ENCODE results near the gene FGFR2.

FGFR2 gene

DNA sequence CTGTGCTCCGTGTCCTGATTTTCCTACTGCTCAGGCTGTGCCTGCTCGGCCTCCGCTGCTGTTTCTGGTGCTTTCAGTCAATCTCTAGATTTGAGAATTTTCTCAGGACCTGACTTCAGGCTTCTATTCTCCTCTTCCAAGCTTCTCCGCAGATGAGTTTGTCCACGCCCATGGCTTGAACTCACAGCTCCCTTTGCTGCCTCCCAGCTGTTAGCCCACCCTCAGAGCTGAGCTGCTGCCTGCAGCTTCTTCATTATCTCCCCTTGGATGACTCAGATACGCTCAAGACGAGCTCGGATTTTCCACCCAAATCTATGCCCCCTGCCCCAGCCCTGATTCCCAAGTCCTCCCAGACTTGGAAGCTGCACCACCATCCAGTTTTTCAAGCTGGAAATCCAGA, 104.7 kb downstream of the FGFR2 start:
- no peak for DNase-seq (ENCODE audit: low read depth in 2 of 2)

DNA sequence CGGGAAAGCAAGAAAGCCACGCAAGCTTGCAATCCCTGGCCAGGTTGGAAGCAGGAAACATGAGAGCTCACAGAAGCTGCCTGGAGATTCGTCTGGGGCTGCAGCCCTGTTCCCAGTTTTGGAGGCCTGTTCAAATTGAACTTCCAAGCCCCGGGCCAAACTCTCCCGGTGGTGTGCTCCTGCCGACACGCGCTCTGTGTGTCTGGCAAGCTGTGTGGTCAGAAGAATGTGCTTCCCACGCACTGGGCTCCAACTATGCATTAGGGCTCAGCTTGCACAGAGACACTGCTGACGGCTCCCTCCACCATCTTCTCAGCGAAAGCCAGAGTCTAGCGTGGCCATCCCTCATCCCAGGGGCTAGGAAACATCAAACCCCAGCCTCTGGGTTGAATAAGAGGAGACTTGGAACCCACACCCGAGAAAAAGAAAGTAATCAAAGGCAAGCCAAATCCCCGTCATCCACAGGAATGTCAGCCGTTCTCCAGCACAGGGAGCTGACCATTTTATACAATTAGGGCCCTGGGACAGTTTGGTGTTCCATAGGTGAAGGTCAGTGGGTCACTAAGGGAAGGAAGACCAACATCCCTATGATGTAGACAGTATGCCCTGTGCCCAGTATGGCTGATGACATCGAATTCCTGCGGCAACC, 107.2 kb downstream of the FGFR2 start:
- DNase-seq (ENCODE audit: low read depth in 2 of 2) = no peak

DNA sequence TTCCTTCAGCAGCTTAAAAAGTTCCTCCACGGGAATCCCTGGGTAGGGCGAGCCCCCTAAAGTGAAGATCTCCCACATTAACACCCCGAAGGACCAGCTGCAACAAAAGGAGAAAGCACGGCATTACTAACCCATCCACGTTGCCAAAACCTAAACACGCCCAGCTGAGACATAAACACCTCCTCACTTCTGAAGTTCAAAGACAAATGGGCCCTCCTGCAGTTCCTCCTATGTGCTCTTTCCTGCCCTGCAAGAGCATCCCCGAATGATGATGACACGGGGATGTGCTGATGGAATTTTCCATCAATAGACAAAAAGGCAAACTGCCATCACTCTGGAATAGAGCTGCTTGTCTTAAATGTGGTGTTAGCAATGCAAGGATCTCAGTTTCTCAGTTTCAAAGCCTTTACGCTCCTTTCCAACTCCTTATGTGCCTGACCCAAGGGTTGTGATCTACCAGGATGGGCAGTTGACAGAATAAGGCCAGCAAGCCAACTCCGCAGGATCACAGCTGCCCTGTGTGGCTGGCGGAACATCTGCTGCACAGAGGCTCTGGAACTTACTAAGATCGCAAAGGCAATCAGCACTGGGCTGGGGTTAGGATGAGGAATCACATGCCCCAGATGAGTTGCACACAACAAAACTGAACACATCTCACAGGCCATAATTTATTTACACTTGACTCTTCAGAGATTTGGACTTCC, 112.7 kb downstream of the FGFR2 start:
- no peak for DNase-seq (ENCODE audit: low read depth in 2 of 2)

DNA sequence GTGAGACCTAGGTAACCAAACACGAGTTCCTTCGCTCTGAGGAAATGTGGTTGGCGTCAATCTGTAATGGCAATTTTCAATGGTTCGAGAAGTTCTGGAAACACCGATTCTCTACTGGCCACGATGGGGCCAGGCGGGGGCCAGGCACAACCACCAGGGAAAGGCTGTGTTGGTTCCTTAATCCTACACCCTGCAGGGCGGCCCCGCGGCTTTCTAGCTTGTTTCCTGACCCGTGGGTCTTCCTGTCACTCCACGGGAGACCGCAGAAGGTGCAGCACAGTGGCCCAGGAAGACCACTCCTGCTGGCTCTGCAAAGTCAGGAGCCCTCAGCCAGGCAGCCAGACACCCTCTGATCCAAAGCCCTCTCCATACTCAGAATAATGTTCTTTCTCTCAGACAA, 113.4 kb downstream of the FGFR2 start:
- DNase-seq (ENCODE audit: low read depth in 2 of 2) = no peak

DNA sequence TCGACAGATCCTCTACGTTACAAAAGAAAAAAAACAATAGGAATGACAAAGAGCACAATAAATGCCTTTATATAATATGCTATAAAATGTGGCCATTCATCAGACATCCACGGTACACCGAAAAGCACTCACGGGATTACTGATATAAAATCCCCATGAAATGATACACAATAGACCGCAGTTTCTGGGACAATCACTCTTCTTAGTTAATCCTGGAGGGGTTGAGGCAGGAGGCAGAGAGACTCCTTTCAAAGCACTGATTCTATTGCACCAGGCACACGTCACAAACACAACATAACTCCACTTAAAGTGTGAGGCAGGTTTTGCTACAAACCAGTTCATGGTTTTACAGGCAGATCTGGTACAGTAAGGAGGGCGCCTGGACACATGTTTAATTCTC, 113.8 kb downstream of the FGFR2 start:
- DNase-seq (ENCODE audit: low read depth in 2 of 2) = no peak

DNA sequence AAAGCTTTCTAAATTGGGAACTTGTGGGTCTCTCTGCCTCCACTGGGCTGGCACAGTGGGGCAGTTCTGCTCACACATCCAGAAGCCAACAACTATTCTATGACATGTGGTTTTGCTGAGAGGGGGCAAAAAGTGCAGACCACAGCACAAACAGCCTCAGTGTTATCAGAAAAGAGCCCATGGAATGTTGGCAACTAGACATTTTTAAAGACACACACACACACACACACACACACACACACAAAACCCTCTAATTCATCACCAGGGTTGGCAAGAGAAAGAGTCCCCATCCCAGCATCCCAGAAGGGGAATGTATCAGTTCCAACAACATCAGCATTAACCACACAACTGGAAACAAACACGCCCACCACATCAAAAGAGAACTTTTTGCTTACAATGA, 117.1 kb downstream of the FGFR2 start:
- DNase-seq (ENCODE audit: low read depth in 2 of 2) = no peak

DNA sequence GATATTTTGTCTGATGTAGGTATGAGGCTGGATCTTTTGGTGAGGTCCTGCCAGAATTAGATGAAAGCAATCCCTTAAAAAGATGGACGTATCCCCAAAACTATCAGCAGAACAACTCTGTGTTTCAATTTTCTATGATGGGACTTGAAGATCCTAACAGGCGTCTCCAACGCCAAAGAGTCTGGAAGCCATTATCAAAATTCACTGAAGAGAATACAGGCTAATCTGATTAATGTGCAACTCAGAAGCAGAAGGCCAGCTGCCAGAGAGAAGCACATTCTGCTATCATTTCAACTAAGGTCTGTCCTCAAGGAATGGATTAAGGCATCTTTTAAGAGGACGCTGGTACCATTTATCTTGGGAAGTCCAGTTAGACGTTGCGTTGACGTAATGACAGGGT, 119.7 kb downstream of the FGFR2 start:
- no peak for DNase-seq (ENCODE audit: low read depth in 2 of 2)

DNA sequence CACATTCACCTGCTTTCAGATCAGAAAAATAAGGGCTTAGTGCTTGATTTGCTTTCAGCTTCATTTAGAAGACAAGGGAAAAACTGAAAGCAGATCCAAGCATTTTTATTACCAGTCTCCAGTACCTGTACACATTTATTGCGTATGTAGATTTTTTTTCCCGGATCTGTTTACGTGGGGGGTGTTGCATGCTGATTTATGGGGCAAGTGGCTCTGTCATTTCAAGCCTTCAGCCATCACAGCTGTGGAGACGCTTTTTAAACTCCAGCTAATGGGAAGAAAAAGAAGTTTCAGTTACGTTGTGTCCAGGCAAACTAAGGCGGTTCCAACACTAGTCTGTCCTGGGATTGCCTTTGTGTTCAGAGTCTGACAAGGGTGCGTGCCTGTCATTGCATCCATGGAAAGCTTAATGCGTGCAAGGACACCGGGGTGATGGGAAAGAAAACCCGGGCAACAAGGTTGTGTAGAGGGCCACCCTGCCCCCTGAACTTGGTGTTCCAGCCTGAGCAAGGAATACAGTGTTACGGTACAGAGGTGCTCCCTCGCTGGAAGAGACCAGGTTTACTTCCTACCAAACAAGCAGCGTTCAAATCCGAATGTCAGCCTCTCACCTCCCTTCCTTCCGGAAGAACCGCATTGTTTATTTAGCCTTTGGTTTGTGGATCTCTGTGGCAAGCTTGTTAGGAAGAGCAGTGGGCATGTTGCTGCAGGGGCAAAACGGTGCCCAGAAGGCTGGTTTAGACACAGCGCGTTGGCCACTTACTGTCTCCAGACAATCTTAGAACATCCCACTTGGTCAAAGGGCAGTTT, 128.2 kb downstream of the FGFR2 start:
- no peak for DNase-seq (ENCODE audit: low read depth in 2 of 2)

DNA sequence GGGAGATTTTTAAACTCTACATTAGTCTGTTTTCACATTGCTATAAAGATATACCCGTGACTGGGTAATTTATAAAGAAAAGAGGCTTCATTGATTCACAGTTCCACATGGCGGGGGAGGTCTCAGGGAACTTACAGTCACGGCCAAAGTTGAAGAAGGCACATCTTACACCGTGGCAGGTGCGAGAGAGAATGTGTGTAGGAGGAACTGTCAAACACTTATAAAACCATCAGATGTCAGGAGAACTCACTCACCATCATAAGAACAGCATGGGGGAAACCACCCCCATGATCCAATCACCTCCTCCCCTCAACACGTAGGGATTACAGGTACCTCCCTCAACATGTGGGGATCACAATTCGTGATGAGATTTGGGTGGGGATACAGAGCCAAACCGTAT, 129.5 kb downstream of the FGFR2 start:
- no peak for DNase-seq (ENCODE audit: low read depth in 2 of 2)

DNA sequence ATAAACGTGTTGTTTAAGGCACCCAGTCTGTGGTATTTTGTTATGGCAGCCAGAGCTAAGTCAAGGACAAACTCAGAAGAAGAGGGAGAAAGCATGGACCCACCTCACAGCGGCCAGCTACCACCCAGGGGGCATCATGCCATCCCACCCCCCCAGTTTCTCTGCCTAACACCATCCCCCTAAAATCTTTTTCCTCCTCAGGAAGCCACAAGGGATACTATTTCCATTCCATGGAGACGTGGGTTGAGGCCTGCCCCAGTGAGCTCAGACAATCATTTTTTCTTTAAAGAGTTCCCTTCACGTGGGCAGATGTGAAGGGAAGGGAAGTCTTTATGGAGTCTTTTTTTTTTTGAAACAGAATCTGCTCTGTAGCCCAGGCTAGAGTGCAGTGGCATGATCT, 131.8 kb downstream of the FGFR2 start:
- DNase-seq (ENCODE audit: low read depth in 2 of 2) = no peak

DNA sequence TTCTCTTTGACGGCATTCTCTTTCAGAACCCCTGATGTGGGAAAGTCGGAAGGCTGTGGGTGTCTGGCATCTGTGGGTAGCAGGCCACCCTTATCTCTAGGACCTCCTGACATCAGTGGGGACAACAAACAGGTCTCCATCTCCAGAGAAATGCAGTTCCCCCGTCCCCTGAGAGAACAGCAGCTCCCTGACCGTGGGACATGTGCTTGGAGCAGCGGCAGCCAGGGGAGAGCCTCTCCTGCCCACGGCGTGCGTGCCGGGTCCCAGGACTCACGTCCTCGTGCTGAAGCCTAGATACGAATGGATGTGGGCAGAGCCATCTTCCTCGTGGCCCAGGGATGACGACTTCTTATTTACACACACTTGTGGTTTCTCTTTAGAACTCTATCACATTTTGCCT, 133.0 kb downstream of the FGFR2 start:
- no peak for DNase-seq (ENCODE audit: low read depth in 2 of 2)

DNA sequence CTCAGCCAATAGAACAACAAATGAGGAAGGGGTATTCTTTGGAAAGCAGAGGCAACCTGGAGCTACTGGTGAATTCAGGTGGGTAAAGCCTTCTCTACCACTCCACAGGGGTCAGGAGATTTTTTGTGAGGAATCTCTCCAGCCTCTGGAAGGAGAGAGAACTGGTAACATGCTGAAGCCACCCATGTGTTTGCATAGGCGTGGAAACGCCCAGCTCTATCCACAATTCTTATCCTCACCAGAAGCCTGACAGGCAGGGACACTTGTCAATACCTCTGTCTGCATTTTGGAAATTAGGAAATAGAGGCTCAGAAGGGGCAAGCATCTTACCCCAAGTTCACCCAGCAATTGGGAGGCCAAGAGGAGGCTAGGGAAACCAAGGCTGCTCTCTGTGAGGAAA, 133.7 kb downstream of the FGFR2 start:
- no peak for DNase-seq (ENCODE audit: low read depth in 2 of 2)

DNA sequence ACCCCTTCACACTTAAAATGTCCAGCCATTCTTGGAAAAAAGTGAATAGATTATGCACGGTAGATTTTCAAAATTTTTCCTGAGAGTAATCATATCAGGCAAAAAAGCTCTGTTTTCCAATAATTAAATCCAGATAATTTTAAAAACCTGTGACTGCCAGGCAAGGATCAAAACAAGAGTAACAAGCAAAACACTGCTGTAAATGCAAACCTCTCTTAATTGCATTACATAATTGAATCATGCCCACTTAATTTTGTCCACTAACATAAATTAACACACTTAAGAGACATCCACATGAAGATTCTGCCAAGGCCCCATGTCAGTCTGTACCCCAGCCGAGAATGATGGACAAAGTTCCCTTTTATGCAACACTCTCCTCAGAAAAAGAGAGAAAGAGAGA, 135.3 kb downstream of the FGFR2 start:
- DNase-seq (ENCODE audit: low read depth in 2 of 2) = no peak

DNA sequence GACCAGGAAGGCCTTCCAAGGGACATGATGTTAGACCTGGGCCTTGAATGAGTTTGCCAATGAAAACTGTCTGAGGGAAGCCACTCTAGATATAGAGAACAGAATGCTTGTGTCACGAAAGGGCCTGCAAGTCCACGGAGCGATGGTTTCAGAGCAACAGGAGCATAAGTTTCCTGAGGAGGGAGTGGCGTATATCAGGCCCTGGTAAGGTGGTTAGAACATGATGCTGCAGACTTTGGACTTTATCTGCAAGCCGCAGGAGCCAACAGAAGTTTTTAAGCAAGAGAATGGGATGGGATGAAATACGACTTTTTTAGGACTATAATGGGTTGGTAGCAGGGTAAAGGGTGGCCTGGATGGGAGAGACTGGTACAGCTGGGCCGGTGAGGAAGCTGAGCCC, 136.0 kb downstream of the FGFR2 start:
- DNase-seq (ENCODE audit: low read depth in 2 of 2) = no peak

DNA sequence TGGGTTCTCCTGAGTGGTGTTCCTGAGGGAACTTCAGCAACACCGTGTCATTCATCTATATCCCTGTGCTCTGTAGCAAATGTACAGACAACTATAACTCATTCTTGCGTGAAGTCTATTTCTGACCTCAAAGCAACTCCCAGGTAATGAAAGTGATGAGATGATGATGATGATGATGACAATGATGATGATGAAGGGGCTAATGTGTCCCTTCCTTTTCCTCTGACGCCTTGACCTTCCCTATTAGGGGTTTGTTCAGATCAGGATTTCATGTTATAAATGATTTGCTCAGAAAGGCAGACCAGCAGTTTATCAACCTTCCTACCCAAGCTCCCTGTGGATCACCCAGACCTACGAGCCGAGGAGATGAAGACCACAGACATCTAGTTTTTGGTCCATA, 136.9 kb downstream of the FGFR2 start:
- DNase-seq (ENCODE audit: low read depth in 2 of 2) = no peak

DNA sequence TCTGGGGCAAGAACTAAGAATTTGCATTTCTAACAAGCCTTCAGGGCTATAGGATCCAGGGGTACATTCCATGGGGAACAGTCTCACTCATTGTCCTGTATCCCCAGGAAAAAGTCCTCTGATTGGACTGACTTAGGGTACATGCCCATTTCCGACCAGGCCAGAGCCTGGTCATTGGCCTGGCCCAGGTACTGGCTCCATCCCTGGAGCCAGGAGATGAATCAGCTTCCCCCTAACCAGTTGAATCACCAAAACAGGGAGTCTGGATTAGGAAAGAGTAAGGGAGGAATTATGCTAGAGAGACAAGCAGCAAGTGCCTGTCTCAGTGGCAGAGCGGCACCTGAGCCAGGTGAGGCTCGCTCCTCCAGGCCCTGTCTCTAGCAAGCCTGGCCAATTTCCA, 137.5 kb downstream of the FGFR2 start:
- no peak for DNase-seq (ENCODE audit: low read depth in 2 of 2)

DNA sequence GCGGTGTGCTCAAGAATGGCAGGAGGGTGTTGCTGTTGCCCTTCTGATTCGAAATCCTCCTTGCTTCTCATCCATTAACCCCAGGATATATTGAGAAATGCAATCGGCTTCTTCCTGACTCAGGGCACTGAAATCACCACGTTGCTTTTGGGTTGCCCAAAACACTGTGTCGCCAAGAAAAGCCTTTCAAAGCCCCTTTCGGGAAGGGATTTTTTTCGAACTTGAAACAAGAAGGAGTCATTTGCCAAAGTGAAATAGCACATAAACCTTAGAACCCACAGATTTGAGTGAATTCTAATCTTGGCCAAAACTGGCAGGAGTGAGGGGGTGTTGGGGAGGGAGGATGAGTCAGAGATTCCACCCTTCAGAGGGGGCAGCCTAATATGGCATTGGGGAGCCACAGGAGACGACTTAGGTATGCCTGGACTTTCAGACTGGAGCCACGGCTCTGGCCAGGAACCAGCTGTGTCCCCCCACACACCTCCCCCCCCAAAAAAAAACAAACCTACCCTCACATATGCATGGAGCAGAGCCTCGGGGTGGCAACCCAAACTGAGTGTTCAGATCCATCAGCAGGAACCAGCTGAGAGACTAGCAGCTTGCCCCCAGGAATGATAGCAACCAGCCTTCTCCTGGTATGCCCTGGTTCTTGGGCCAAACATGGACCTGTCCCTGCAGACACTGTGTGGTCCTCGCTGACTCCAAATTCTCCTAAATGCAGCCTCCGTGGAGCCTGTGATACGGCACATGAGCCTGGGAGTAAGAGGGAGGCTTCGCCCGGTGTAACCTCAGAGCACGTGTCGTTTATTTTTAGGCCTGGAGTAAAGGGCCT, 138.4 kb downstream of the FGFR2 start:
- DNase-seq (ENCODE audit: low read depth in 2 of 2) = no peak

DNA sequence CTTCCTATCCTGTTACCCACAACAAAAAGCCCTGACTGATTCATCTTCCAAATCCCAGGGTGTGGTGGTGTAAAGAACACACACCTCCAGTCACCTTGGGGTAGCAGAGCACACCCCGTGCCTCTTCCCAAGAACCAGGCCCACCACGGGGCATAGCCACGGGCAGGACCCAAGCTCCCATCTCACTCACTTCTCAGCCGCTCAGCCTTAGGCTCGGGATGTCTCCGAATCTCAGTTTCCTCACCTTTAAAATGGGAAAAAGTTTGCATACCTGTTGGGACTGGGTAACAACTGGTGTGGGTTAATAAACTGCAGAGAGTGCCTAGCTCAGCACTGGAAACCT, 139.0 kb downstream of the FGFR2 start:
- DNase-seq (ENCODE audit: low read depth in 2 of 2) = no peak

DNA sequence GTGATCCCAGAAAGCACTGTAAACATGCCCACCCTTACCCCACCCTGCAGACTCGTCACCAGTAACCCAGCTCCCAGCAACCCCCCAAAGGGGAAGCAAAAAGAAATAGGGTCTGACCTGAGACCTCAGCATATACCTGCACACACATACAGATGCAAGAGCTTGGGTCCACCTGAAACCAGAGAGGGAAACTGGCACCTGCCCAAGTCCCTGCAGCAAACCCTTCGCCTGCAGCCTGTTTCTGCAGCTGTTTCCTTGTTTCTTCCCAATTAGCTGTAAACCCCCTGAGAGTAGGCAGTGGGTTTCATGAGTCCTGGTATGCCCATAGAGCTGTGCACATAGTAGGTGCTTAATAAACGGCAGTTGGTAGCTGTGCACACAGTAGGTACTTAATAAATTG, 140.5 kb downstream of the FGFR2 start:
- no peak for DNase-seq (ENCODE audit: low read depth in 2 of 2)

DNA sequence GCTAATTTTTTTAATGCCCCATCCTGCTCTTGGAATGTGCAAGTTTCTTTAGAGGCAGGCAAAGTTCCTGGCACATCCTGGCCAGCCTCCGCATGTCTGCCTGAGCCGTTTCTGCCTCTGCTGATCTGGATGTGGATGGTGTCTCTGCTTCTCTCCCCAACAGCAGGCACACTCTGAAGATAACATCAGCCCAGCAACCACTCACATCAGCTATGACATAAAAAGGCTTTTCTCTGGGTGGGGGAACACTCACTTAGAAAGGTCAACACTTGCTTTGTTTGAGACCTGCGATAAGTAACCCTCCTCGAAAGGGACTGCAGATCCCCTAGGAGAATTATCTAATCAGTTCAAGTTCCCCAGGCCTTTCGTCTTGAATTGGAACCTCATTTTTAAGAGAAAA, 142.9 kb downstream of the FGFR2 start:
- no peak for DNase-seq (ENCODE audit: low read depth in 2 of 2)

DNA sequence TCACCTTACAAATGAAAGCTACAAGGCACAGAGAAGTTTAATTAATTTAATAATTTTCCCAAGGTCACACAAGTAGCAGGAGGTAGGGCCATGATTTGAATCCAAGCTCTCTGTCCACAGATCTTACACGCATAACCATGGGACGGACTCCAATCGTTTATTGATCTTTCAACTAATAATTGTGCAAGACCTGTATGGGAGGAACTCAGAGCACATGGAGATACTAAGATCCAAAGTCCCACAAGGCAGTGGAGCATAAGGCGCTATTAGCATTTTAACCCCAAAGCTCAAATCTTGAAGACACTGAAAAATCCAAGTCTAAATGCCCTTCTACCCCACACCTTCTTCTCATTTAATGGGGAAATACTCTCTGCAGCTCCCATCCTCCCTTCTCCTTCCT, 143.5 kb downstream of the FGFR2 start:
- DNase-seq (ENCODE audit: low read depth in 2 of 2) = no peak

DNA sequence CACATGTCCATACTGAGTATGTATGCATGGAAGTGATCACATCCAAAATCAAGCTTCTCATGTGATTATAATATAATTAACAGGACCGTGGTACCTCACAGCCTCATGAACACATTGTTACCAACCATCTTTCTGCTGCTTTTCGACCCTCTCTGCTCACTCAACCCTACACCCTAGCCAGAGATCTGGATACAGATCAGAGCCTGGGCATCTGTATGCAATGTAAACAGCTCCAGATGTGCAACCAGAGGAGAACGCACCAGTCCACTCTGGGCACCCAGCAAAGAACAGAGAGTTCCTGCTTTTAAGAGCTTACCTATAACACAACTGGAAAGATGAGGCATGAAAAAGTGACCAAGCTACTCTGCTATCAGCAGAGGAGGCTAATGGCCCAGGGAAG, 145.1 kb downstream of the FGFR2 start:
- no peak for DNase-seq (ENCODE audit: low read depth in 2 of 2)
